GM18861 (cell line): ENCODE data around the gene ACER1.
"Not testable (repeated sequence)": the region's sequence is repeated elsewhere in the genome, so short reads cannot be mapped to it uniquely, and the experiment has no call there.

Experiments used
- ATAC-seq: cut with Tn5 transposase; IDR thresholded peaks from one replicate; pipeline ENCODE4 v1.9.1; 2021; ENCODE audit not compliant: unreplicated experiment

ACER1 gene

GRCh38 chr19:6357174-6357573 is 23.8 kb upstream of the ACER1 start:
- ATAC-seq, result no peak

GRCh38 chr19:6355321-6356040 is 22.1 kb upstream of the ACER1 start:
- ATAC-seq, result not testable (repeated sequence)

- no peak for ATAC-seq
These were observed 20.8 kb upstream of the ACER1 start for GRCh38 chr19:6354098-6354674.

GRCh38 chr19:6352381-6353165 is 19.2 kb upstream of the ACER1 start:
- no peak for ATAC-seq

GRCh38 chr19:6350688-6351087 is 17.3 kb upstream of the ACER1 start:
- no peak for ATAC-seq

GRCh38 chr19:6349271-6349670 is 15.9 kb upstream of the ACER1 start:
- not testable (repeated sequence) for ATAC-seq

- no peak for ATAC-seq
These were observed 10.1 kb upstream of the ACER1 start for GRCh38 chr19:6343462-6343861.

GRCh38 chr19:6340493-6341201 is 7.2 kb upstream of the ACER1 start:
- no peak for ATAC-seq

GRCh38 chr19:6334490-6335285 is 1.3 kb upstream of the ACER1 start:
- ATAC-seq, result no peak

GRCh38 chr19:6326815-6327214 is 6.6 kb downstream of the ACER1 start:
- no peak for ATAC-seq

- ATAC-seq, result no peak
These were observed 7.8 kb downstream of the ACER1 start for GRCh38 chr19:6325614-6326013.

GRCh38 chr19:6324757-6325156 is 8.7 kb downstream of the ACER1 start:
- ATAC-seq, result no peak

- no peak for ATAC-seq
These were observed 11.1 kb downstream of the ACER1 start for GRCh38 chr19:6322284-6322683.

- no peak for ATAC-seq
These were observed 14.0 kb downstream of the ACER1 start for GRCh38 chr19:6319376-6319775.

- no peak for ATAC-seq
These were observed 14.6 kb downstream of the ACER1 start for GRCh38 chr19:6318772-6319171.

- ATAC-seq, result not testable (repeated sequence)
These were observed 17.8 kb downstream of the ACER1 start for GRCh38 chr19:6315646-6316045.

- ATAC-seq, result no peak
These were observed 19.9 kb downstream of the ACER1 start for GRCh38 chr19:6313398-6313969.

GRCh38 chr19:6312018-6312417 is 21.4 kb downstream of the ACER1 start:
- no peak for ATAC-seq

- ATAC-seq, result no peak
These were observed 35.0 kb downstream of the ACER1 start for GRCh38 chr19:6298413-6298812.

- no peak for ATAC-seq
These were observed 36.2 kb downstream of the ACER1 start for GRCh38 chr19:6297202-6297601.
